Measurements from ENCODE around the gene ACOT4. TPM values are rescaled to one million over a fixed set of nuclear protein-coding genes. Genes with fewer than 3 reads are reported as not detected.
A peak's percentile ranks its signal among the peaks of the same experiment; 100 is the strongest.

Gene ACOT4
- total and polyA plus RNA-seq, 2 of the 8 experiments (the other 6 are each of a cell fraction or from before 2014, with no cell fraction given), result 0.80 to 1.1 TPM

- H3K14ac ChIP-seq (ENCODE audit: insufficient read length), result no peak overlapping the region
- H3K79me1 ChIP-seq (ENCODE audit: low read depth, low read length), result no peaks in the 10 kb centered on the region
- H4K91ac ChIP-seq (replicated peaks; ENCODE audit: insufficient read length, low read length), result no peak overlapping the region
- peaks cover 0 to 5% (median 0%) of the 10 kb centered on the region in 4 experiments; a peak in 1 of 7 replicates for H3K4me1 ChIP-seq (replicated peaks in 1 of 4; ENCODE audit: control insufficient read depth in 3 of 4, insufficient read depth in 4 of 4, low read length in 3 of 4)
- H4K20me1 ChIP-seq (replicated peaks in 1 of 2; ENCODE audit: control insufficient read depth in 1 of 2, insufficient read depth in 2 of 2, low read length in 2 of 2), result no peaks in the 10 kb centered on the region
- H2BK15ac ChIP-seq (ENCODE audit: low read length), result no peak overlapping the region
- H3K23me2 ChIP-seq (ENCODE audit: low read depth, low read length), result peaks cover 5% of the 10 kb centered on the region; the same call in 1 of the 2 replicates
- no peak overlapping the region for H2BK12ac ChIP-seq (ENCODE audit: low read depth, low read length)
- no peak overlapping the region for H3K18ac ChIP-seq (ENCODE audit: extremely low read depth, low read length)
- no peak overlapping the region for H4K8ac ChIP-seq (ENCODE audit: extremely low read depth, insufficient read depth, low read length)
- no peak overlapping the region for H4K5ac ChIP-seq (ENCODE audit: insufficient read length, low read depth, low read length)
- H2AFZ ChIP-seq (ENCODE audit: low read length), result no peak overlapping the region
- H3K9me3 ChIP-seq (ENCODE audit: insufficient read depth in 2 of 2, low read depth in 1 of 2, low read length in 1 of 2), result no peaks in the 10 kb centered on the region
- no peaks in the 10 kb centered on the region for H3K36me3 ChIP-seq (ENCODE audit: control insufficient read depth in 2 of 4, insufficient read depth in 4 of 4, low read length in 3 of 4)
- H3K23ac ChIP-seq (ENCODE audit: insufficient read length), result no peak overlapping the region
- H3K27ac ChIP-seq (ENCODE audit: low read depth, low read length), result no peak overlapping the region
- no peak overlapping the region for H3K9ac ChIP-seq (replicated peaks in 1 of 4; ENCODE audit: extremely low read depth in 1 of 4, low read depth in 3 of 4, low read length in 3 of 4)
- ChIA-PET CTCF (ENCODE audit: partially characterized antibody) (interaction anchor here (0.9 to 1.7 kb wide), 8 partner anchors 12 to 145 kb away, joined by 3 to 11 read pairs (median 4); partner anchors contain the start of gene ACOT1), POLR2A (ENCODE audit: partially characterized antibody) (interaction anchor here (0.8 to 2.4 kb wide), 7 partner anchors 13 to 273 kb away, joined by 3 to 14 read pairs (median 4); partner anchors contain the start of genes ACOT2, ACOT4 and ZNF410)
- FAIRE-seq (no peak), DNase-seq (ENCODE audit: low read depth in 1 of 2, low spot score in 2 of 2) (no peak)
- 81% methylated on average over 3 of the region's 3 CpGs; no CpG with 5 or more reads in 1 of the 2 experiments for WGBS, 2 experiments (ENCODE audit: extremely low coverage in 1 of 2, insufficient coverage in 1 of 2, insufficient read length in 1 of 2, insufficient replicate concordance in 2 of 2, low coverage in 1 of 2, low lambda C conversion rate in 2 of 2, missing lambda C conversion rate in 1 of 2)
- peaks cover 0 to 32% (median 12%) of the 10 kb centered on the region in 4 experiments; a peak in 5 of 7 replicates for H3K27me3 ChIP-seq (replicated peaks in 1 of 4; ENCODE audit: control insufficient read depth in 3 of 4, extremely low read depth in 1 of 4, insufficient read depth in 3 of 4, low read length in 3 of 4)
- no peak overlapping the region for H2BK120ac ChIP-seq (replicated peaks; ENCODE audit: low read depth, low read length)
- H3K56ac ChIP-seq (replicated peaks; ENCODE audit: insufficient read length, low read depth, low read length), result no peak overlapping the region
- no peak overlapping the region for H2AK5ac ChIP-seq (ENCODE audit: low read depth, low read length)
- no peak overlapping the region for H2BK5ac ChIP-seq (ENCODE audit: low read depth, low read length)
- H3K4me3 ChIP-seq (ENCODE audit: extremely low read depth in 1 of 4, insufficient read depth in 2 of 4, low read depth in 3 of 4, low read length in 4 of 4), result peak overlapping the region in 1 of 4 experiments; percentile 75; a peak in 1 of 8 replicates
- no peak overlapping the region for H3K4ac ChIP-seq (replicated peaks; ENCODE audit: insufficient read length, low read depth, low read length)
- H3K79me2 ChIP-seq (ENCODE audit: control insufficient read depth in 1 of 2, insufficient read depth in 2 of 2, low read length in 2 of 2), result no peaks in the 10 kb centered on the region
- H2BK20ac ChIP-seq (ENCODE audit: low read length), result no peak overlapping the region
- H3K4me2 ChIP-seq (ENCODE audit: insufficient read depth in 1 of 2, low read depth in 2 of 2, low read length in 2 of 2), result peak overlapping the region; percentile 40 to 84; a peak in 2 of 4 replicates
- TF ChIP-seq MAX (IDR thresholded peaks at IDR 0.05) (no peak), CTCF (IDR thresholded peaks at IDR 0.05; ENCODE audit: control extremely low read depth in 1 of 3, insufficient read depth in 1 of 3, low read depth in 1 of 3, low read length in 3 of 3) (no peak), SIRT6 (IDR thresholded peaks at IDR 0.05; ENCODE audit: low read length) (no peak), SRF (IDR thresholded peaks at IDR 0.05; ENCODE audit: low read depth, low read length) (no peak), BACH1 (IDR thresholded peaks at IDR 0.05; ENCODE audit: low read length) (no peak), TCF12 (IDR thresholded peaks at IDR 0.05; ENCODE audit: low read depth, low read length) (no peak)
These were observed 21.8 kb downstream of the ACOT4 start for GRCh38 chr14:73613419-73613963.

All from H1 (cell line).